Measurements from ENCODE around the gene MCF2L.

MCF2L gene

DNA sequence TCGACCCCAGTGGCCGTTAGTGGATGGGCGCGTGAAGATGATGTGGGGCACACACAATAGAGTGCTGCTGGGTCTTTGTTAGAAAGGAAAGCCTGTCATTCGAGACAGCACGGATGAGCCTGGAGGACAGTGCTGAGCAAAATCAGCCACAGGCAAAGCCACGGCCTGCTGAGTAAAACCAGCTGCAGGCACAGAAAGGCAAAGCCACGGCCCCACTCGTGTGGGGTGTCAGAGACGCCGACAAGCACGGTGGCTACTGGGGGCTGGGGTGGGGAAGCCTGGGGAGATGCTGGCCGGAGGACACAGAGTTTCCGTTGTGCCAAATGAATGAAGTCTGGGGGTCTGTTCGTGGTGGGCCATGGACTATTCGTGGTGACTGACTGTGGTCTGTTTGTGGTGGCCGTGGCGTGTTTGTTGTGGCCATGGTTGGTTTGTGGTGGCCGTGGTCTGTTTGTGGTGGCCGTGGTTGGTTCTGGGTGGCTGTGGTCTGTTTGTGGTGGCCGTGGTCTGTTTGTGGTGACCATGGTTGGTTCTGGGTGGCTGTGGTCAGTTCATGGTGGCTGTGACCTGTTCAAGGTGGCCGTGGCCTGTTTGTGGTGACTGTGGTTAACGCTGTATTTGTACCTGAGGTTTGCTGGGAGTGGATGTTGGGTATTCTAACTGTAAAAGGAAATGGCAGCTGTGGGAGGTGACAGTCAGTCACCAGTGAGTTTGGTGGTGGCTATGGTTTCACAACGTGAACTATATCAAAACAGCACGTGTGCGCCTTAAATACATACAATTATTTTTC is 36.3 kb downstream of the MCF2L start:
- TF ChIP-seq, protein P1, sequence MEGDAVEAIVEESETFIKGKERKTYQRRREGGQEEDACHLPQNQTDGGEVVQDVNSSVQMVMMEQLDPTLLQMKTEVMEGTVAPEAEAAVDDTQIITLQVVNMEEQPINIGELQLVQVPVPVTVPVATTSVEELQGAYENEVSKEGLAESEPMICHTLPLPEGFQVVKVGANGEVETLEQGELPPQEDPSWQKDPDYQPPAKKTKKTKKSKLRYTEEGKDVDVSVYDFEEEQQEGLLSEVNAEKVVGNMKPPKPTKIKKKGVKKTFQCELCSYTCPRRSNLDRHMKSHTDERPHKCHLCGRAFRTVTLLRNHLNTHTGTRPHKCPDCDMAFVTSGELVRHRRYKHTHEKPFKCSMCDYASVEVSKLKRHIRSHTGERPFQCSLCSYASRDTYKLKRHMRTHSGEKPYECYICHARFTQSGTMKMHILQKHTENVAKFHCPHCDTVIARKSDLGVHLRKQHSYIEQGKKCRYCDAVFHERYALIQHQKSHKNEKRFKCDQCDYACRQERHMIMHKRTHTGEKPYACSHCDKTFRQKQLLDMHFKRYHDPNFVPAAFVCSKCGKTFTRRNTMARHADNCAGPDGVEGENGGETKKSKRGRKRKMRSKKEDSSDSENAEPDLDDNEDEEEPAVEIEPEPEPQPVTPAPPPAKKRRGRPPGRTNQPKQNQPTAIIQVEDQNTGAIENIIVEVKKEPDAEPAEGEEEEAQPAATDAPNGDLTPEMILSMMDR (conservative IDR thresholded peaks at IDR 0.05; ENCODE audit: low read length) = no peak
- no peak for DNase-seq (ENCODE audit: low read depth)
- no peak overlapping the region for H3K4me3 ChIP-seq (ENCODE audit: low read length)

DNA sequence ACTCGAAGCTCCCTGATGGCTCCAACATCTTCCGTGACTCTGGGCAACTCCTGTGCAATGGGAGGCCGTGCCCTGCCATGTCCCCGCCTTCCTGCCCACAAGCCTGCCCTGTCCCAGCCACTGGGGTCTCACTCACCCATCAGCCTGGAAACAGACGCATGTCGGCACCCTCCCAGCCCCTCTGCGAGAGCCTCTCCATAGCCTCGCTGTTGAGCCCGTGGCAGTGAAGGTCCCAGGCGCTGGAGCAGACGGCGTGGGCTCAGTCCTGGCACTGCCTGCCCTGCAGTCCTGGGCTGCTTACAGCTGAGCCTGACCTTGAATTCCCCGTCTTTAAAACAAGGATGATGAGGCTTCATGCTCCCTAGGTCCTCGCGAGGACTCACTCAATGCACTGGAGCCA is 37.0 kb downstream of the MCF2L start:
- DNase-seq (ENCODE audit: low read depth) = no peak
- H3K4me3 ChIP-seq (ENCODE audit: low read length) = no peak overlapping the region
- TF ChIP-seq, protein P1 (conservative IDR thresholded peaks at IDR 0.05; ENCODE audit: low read length) = no peak

DNA sequence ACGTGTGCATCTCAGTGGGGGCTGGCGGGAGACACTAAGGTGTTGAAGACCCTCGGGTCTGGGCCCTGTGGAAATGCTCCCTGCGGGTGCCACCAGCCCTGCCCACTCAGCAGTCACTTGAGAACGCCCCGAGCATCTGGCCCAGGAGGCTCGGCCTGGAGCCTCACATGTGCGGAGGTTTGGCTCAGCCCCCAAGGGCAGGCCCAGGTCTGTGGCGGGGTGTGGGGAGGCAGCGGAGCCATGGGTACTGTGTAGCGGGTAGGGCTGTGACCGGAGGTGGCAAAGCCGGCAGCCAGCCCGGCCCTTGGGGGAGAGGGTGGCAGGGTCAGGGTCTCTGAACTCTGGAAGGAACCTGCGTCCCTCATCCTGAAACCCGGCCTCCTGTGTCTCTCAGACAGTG is 37.6 kb downstream of the MCF2L start:
- DNase-seq (ENCODE audit: low read depth) = no peak
- TF ChIP-seq, protein P1 (conservative IDR thresholded peaks at IDR 0.05; ENCODE audit: low read length) = no peak
- no peak overlapping the region for H3K4me3 ChIP-seq (ENCODE audit: low read length)

DNA sequence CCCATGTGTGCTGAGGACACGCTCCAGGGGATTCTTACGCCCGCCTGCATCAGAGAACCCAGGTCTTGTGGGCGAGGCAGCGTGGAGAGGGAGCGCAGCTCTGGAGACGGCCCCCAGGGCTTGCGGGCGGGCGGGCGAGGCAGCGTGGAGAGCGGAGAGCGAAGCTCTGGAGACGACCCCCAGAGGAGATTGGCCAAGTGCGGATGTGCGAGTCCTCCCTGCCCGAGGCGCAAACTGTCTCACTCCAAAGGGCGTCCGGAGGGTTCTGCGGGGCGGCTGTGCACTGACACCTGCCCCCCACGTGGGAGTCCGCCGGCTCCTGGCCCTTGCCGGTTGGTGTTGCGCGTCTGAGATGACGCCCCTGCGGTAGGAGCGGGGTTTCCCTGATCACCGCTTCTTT is 39.8 kb downstream of the MCF2L start:
- no peak overlapping the region for H3K4me3 ChIP-seq (ENCODE audit: low read length)
- no peak for DNase-seq (ENCODE audit: low read depth)
- TF ChIP-seq, protein P1 (conservative IDR thresholded peaks at IDR 0.05; ENCODE audit: low read length) = no peak

DNA sequence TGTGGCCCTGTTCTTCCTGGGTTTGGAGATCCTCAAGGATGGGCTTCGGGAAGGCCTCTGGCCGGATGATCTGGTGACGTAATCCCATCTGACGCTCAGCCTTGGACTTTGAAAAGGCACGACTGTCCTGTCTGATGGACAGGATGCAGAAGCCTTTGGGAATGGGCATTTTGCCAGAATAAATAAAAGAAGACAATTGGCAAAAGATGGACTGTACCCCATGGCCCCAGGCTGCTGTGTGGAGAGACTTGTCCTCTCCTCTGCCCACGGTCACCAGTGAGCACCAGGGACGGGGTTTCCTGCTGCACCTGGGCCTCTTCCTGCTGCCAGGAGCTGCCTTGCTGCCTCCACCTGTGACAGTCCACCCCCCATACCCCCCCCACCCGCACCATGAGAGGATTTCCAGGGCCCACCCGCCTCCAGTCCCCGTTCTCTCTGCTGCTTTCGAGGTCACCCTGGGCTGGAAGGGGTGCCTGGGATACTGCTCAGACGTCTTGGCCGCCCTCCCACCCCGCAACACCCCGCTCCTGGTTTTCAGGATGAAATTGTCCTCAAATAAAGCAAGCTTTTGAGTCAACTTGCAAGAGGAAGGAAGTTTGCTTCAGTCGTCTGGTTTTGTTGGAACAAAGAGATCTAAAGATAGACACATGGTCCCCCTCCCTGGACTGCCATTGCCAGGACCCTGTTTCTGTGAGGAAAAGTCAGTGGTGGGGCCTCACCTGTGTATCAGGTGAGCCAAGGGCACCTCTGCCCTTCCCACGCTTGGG is 40.9 kb downstream of the MCF2L start:
- no peak for DNase-seq (ENCODE audit: low read depth)
- H3K4me3 ChIP-seq (ENCODE audit: low read length) = no peak overlapping the region

DNA sequence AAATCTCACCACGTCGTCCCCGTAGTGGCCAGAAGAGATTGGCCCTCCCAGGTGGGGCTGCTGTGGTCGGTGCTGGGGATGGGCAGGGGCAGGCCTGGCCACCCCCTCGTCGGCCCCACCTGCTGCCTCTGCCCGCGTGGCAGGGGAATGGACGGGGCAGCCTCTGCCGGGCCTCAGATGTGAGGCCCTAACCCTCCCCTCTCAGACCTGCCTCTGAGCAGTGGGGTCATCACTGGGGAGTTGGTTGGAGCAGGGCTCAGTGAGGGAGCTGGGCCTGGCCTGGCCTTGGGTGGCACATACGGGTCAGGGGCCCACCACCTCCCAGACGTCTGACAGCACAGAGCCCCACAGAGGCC is 41.5 kb downstream of the MCF2L start:
- TF ChIP-seq, protein P1 (conservative IDR thresholded peaks at IDR 0.05; ENCODE audit: low read length) = no peak
- DNase-seq (ENCODE audit: low read depth) = no peak
- no peak overlapping the region for H3K4me3 ChIP-seq (ENCODE audit: low read length)

More for the DNA sequence above, 40.9 kb downstream of the MCF2L start:
- TF ChIP-seq, protein P1 (conservative IDR thresholded peaks at IDR 0.05; ENCODE audit: low read length) = no peak

DNA sequence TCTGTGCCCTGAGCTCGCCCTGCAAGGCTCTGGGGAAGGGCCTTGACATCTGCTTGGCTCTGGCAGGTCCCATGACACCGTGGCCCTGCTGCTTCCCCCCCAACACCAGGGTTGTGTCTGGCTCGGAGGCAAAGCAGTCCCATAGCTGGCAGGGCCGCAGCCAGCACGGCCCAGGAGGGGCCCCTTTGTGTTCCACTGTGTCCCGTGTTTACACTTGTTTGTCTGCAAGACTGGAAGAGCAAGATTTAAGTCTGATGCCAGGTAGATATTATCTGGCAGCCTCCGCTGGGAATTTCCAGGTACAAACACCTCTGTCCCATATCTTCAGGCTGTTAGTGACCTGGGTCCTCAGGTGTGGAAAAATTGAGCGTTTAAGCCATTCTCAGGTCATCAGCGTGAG is 44.3 kb downstream of the MCF2L start:
- H3K4me3 ChIP-seq (ENCODE audit: low read length) = no peak overlapping the region
- no peak for DNase-seq (ENCODE audit: low read depth)
- TF ChIP-seq, protein P1 (conservative IDR thresholded peaks at IDR 0.05; ENCODE audit: low read length) = no peak

Data from AG10803 (cell line).